ENCODE measurements around the gene GNAZ.

GRCh38 chr22:23086787-23087186 lies 16.5 kb downstream of the GNAZ start:
- TF ChIP-seq POLR2A (IDR thresholded peaks at IDR 0.05): no peak
- TF ChIP-seq CTCF (IDR thresholded peaks at IDR 0.05): no peak

All from ovary (tissue), 3 donors.